GM12892 (cell line): Measurements from ENCODE around the gene AHRR.
"Not testable (repeated sequence)": the region's sequence is repeated elsewhere in the genome, so short reads cannot be mapped to it uniquely, and the experiment has no call there.

Source experiments
- DNase-seq: peaks from one replicate; pipeline ENCODE4 v3.0.0; 2011; ENCODE audit not compliant: insufficient read length
- FAIRE-seq: peaks from 2 replicates; lab custom pipeline; 2011; peaks lifted over from hg19 to GRCh38; lab: Jason Lieb, UNC
- POLR2A ChIP-seq: IDR thresholded peaks from 2 replicates; pipeline ENCODE4 v1.6.1; 2011; ENCODE audit warnings: low read depth, low read length, control low read depth
- POLR2AphosphoS5 ChIP-seq: IDR thresholded peaks from 2 replicates; pipeline ENCODE4 v1.6.1; 2011; ENCODE audit warnings: low read depth, low read length, control low read depth
- TAF1 ChIP-seq: IDR thresholded peaks from 2 replicates; pipeline ENCODE4 v1.6.1; 2011; ENCODE audit warnings: low read depth, mild to moderate bottlenecking, control low read depth, low read length, borderline replicate concordance

The AHRR gene

DNA sequence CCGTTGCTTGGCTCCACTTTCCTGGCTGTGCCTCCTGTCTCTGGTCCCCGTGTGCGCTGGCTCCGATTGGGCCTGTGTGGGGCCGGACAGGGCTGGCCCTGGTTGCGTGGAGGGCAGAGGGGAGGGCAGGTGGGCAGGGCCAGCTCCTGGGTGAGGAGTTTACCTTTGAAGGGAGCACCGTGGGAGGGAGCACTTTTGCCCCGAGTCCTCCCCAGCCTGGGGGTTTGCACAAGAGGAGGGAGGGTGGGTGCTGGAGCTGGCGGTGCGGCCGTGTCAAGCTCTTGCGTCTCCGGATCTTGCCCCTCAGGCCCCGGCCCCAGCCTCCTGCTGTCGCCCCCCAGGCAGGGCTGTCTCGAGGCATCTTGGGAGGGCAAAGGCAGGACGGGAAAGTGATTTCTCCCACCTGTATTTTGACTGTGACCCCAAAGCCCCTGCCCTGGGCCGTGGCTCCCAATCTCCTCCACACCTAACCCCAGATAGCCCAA lies 73.2 kb downstream of the AHRR start:
- no peak for FAIRE-seq
- no peak for TF ChIP-seq POLR2AphosphoS5
- no peak for DNase-seq

DNA sequence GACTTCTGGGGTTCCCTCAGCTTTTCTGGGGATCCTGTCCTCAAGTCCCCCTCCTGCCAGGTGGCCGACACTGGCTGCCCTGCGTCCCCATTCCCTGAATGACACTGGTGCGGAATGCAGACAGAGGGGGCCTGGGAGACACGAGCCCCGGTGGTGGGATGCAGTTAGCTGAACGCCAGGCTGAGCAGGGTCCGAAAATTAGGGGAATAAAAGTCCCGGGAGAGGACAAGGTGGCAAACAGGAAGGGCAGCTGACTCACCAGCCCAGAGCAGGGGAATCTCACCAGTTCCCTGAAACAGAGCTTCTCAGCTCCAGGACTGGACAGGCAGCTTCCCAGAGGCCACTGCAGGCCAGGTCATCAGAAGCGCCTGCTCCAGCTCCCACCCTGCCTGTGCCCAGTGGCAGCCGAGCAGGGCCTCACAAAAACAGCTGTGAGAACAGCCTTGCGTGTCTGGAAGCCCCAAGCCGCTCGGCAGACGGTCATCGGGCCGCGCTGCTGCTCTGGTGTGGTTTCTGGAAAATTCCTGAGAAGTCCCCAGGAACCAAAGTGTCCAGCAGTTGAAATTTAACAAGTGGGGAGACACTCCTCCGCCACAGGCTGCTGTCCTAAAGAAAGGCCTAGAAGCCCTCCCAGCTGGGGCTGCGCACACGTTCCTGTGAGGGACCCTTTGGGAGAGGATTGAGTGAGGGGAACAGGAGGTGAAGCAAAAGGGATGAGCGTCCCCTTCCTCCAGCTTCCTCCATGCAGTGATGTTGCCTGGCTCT lies 73.8 kb downstream of the AHRR start:
- FAIRE-seq (no peak), DNase-seq (no peak)
- TF ChIP-seq TAF1 (no peak), POLR2A (no peak), POLR2AphosphoS5 (no peak)

DNA sequence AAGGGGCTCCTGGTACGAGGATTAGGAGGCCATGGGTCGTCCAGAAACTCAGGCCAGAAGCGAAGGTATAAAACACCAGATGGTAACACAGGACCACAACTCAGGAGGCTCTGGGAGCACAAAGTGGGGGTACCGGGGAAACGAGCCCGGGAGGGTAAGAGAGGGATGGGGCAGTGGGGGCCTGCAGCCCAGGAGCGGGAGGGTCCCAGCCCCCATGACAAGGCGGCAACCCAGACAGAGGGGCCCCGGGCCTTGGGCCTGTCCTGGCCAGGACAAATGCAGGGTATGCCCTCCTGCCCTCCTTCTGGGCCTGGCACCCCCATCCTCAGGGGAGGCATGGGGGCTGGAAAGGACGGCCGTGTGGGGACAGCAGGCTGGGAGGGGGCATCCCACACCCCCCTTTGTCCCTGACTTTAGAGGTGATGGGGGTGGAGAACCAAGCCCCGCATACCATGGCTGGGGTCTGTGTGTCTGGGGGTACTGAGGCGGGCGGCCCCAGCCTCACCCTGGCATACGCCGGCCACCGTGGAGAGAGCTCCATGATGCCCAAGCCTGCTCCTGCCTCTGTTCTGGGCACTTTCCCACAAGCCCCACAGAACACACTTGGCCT lies 74.5 kb downstream of the AHRR start:
- DNase-seq (no peak), FAIRE-seq (no peak)
- TF ChIP-seq POLR2AphosphoS5 (no peak), TAF1 (no peak), POLR2A (no peak)

DNA sequence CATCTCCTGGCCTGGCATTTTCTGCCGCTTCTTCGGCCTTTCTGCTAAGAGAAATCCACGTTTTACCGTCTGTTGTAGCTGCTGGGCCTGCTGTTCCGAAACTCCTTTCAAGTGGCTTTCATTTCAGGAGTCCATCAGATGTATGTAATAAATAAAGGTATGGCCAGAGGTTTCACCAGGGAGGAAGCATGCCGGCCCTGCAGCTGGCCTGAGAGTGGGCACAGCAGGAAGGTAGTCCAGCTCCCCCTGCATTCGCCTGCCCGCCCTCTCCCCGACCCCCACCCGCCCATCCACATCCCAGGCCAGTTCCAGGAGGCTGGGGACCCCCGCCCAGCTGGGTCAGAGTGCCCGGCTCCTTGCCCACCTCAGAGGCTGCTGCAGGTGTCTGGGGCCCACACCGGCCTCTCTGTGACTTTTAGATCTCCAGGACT lies 75.0 kb downstream of the AHRR start:
- no peak for DNase-seq
- TF ChIP-seq POLR2AphosphoS5 (no peak), POLR2A (no peak), TAF1 (no peak)
- FAIRE-seq, result no peak

DNA sequence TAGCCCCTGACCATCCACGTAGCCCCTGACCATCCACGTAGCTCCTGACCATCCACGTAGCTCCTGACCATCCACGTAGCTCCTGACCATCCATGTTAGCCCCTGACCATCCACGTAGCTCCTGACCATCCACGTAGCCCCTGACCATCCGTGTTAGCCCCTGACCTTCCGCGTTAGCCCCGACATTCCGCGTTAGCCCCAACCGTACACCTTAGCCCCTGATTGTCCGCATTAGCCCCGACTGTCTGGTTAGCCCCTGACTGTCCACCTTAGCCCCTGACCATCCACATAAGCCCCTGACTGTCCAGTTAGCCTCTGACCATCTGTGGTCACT lies 76.6 kb downstream of the AHRR start:
- not testable (repeated sequence) for DNase-seq, FAIRE-seq

DNA sequence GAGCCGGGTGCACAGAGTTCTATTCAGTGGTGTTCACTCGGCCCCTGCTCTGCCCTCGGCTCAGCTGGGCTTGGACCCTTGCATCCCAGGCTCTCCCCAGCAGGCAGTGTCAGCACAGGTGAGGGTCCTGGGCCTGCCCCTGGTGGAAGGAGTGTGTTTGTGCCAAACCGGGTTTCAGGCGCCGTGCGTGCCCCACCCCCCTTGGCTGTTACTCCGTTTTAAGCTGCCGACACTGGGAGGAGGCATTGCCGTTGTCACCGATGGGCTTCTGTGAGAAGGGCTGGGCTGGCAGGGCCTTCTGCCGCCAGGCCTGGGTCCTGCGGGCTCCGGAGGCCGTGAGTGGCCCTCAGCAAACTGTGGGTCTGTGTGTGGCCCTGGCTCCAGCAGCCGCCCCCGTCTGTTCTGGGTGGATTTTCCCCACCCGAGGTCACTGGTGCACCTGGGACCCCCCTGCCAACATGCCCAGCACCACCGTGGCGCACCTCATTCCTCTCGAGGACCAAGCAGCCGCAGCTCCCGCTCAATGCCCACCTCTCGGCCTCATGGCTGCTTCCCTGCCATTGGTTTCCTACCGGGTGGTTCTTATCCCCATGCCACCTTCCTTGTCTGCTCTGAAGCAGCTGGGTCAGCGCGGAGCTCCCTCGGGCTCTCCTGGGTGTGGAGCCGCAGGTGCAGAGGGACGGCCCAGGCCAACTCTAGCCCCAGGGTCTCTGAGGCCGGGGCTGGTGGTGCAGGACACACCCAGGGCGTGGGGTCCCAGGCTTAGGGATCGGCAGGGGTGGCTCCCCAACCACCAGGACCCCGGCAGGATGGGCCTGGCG lies 77.2 kb downstream of the AHRR start:
- no peak for FAIRE-seq
- no peak for DNase-seq

DNA sequence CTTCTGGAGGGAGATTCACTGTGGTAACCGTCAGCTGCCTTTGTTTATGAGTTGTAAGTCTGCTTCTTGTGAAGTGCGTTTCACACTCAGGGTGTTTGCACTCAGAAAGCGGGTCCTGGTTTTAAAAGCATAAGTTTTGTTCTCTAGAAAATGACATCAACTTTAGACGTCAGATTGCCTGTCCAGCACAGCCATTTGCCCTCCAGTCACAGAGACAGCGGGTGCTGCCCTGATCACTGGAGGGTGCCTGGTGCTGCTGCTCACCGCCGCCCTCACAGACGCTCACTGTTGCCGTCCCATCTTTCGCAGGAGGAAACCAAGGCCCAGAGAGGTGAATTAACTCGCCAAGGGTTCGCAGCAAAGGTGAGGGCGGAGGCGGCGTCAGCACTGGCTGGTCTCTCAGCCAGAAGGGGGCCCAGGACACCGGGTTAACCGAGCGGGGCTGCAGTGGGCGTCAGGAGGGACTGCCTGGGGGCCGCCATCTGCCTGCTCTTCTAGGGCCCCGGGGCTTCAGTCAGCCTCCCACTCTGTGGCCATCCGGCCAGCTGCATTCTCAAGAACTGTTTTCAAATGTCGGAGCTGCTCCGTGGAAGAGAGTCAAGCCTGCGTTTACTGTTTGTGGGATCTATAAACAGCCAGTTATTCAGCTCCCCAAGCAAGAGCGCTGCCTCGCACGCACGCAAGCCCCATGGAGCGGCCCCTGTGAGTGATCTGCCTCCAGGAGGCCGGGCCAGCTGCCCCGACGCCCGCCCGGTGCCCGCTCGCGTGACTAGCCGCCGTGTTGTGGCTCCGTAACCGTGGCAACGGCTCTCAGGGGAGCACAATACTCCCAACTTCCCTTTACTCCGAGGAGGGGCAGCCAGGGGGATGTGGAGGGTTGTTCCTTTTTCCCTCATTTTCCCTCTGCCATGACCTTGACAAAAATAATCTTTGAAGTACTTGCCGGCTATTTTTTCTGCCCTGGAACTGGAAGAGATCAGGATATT lies 78.1 kb downstream of the AHRR start:
- 0 out of 2 replicates have a peak, but pooled peaks have one; percentile 51 for TF ChIP-seq TAF1
- peak; percentile 61; the same call in 1 of the 2 replicates for TF ChIP-seq POLR2AphosphoS5
- peak; percentile 28; the same call in 1 of the 2 replicates for TF ChIP-seq POLR2A
- peak; percentile 80 for DNase-seq
- peak; percentile 92 for FAIRE-seq

More for the DNA sequence above, 77.2 kb downstream of the AHRR start:
- no peak for TF ChIP-seq POLR2AphosphoS5

DNA sequence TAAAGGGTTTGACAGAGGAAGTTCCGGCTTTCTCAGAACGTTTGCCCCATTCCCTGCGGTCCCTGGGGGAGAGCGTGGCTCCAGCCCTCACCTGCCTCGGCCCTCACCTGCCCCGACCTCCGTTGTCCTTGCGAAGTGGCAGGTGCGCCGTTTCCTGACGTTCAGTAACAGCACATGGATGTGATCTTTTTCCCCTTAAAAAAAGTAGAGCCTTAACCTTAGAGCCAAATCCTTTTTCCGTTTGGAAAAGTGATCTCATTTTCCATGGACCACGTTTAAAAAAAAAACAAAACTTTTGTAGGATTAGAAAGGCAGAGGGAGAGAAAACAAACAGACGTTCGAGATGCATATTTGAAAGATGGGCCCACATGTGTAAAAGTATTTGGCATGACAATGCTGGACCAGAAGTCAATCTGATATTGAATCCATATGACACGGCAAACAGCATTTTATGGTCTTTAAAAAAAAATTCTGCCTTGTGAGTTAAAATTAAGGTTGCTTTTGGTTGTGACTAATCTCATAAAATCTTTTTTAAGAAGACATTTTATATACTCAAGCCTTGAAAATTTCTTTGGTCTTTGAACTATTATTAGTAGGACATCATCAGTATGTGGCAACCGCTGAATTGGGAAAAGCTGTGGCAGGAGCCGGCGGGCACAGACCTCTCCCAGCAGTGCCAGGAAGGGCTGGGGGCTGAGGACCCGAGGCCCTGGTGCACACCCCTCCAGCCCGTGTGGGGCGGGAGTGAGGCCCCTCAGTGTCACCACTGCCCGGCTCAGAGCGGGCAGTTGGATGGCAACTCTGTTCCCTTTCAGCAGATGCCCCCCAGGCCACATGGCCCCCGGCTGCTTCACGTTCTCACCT lies 79.0 kb downstream of the AHRR start:
- TF ChIP-seq POLR2A, result no peak
- TF ChIP-seq POLR2AphosphoS5, result no peak
- no peak for TF ChIP-seq TAF1
- peak; percentile 40 for FAIRE-seq
- DNase-seq, result no peak

DNA sequence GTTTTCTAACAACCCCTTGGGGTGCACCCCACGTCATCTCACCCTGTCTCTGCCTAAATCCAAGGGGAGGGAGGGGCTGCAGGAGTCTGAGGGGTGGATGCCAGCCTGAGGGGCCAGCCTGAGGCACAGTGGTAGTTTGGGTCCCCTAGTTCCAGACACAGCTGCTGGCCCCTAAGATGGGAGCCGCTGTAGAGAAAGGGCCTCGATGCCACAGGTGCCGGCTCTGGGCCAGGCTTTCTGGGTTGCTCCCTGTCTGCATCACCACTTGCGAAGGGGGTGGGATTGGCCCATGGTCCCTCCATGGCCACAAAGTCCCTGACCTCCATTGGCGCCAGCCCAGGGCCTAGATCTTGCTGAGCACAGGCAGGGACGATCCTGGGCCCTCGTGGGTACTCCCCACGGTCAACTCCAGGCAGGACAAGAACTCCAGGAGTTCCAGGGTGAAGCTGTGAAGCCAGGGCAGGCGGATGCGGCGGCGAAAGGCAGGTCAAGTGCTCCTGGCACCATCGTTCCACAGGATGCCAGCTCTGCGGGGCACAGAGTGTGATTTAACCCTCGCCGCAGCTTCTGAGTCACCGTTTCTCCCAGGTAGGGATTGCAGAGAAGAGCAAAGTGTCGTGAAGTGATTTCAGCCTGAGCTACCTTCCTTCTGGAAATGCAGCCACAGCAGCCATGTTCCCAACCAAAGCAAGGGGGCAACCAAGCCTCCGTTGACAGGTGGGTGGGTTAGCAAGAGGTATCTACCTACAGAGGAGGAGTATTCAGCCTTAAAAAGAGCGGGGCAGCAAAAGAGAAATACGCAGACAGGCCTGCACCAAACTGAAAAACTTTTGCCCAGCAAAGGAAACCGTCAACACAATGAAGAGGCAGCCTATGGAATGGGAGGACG lies 79.9 kb downstream of the AHRR start:
- no peak for FAIRE-seq
- no peak for TF ChIP-seq TAF1
- TF ChIP-seq POLR2AphosphoS5, result no peak
- TF ChIP-seq POLR2A, result no peak
- no peak for DNase-seq

DNA sequence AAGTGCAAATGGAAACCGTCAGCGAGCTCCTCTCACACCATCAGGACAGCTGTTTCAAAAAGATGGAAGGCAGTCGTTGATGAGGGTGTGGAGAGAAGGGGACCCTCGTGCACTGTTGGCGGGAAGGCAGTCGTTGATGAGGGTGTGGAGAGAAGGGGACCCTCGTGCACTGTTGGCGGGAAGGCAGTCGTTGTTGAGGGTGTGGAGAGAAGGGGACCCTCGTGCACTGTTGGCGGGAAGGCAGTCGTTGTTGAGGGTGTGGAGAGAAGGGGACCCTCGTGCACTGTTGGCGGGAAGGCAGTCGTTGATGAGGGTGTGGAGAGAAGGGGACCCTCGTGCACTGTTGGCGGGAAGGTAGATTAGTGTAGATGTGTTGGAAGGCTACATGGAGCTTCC lies 80.7 kb downstream of the AHRR start:
- not testable (repeated sequence) for DNase-seq, FAIRE-seq
